ENCODE measurements around the gene NOC3L.

DNA sequence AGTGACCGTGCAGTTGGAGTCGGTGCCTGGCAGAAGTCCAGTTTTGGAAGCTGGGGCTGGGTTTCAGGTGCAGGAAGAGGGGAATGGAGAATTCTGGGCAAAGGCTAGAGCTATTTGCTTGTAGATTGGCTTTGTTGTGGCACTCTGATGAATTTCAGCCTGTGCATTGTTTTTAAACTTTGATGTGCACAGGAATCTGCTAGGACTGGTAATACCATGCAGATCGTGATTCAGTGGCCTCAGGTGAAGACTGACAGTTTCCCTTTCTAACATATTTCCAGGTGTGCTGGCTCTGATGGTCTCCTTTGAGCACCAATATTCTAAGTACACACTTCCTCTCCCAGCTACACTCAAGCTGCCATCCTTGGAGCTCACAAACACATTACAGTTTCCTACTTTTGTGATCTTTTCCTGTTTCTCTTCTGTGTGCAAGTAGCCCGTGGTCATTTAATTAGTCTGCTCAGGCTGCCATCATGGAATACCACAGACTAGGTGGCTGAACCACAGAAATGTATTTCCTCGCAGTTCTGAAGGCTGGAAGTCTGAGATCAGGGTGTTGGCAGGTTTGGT, 55.6 kb downstream of the NOC3L start:
- TF ChIP-seq CTCF (IDR thresholded peaks at IDR 0.05) (no peak), POLR2A (IDR thresholded peaks at IDR 0.05) (no peak)
